GM23248 (cell line): ENCODE data around the gene FBXW11.

Source experiments
- EZH2 ChIP-seq: fragments of 200-600 bp; sonication (generic); IDR thresholded peaks from 2 replicates; pipeline ENCODE4 v1.6.1; 2018; ENCODE audit warnings: antibody characterized with exemption, mild to moderate bottlenecking; ENCODE audit not compliant: insufficient read depth, poor library complexity, severe bottlenecking
- EZH2phosphoT487 ChIP-seq: fragments of 200-600 bp; sonication (generic); IDR thresholded peaks from 2 replicates; pipeline ENCODE4 v1.6.1; 2018; ENCODE audit warnings: antibody characterized with exemption, moderate library complexity, mild to moderate bottlenecking, low read depth; ENCODE audit not compliant: insufficient read depth

DNA sequence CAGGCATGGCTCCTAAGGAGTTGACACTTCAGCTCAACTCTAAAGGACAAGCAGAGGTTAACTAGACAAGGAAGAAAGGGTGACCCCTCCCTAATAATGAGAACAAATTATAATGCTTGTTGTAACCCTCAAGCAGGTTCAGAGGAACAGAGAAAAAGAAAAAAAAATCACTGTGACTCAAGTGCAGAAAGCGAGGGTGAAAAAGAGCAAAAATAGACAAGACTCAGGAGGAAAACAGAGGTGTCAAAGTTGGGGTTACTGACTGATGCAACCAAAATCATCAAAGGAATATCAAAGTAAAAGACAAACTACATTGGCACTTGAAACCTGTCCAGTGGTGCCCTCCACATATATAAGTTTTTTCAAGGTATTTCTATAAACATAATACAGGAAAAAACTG lies 28.4 kb downstream of the FBXW11 start:
- TF ChIP-seq EZH2: no peak
- no peak for TF ChIP-seq EZH2phosphoT487
